ENCODE results near the gene SP9.
A peak's percentile ranks its signal among the peaks of the same experiment; 100 is the strongest.

The SP9 gene

GRCh38 chr2:174334781-174335251 is at the start of gene SP9:
SP9 (plus strand) TSS chr2:174334954; CDS start chr2:174335093, 139 bp downstream.
- H3K4me3 ChIP-seq (ENCODE audit: low read length), result no peak within 1 kb of the TSS
- peak; percentile 54 for DNase-seq (ENCODE audit: low read depth)
- TF ChIP-seq, protein P1, sequence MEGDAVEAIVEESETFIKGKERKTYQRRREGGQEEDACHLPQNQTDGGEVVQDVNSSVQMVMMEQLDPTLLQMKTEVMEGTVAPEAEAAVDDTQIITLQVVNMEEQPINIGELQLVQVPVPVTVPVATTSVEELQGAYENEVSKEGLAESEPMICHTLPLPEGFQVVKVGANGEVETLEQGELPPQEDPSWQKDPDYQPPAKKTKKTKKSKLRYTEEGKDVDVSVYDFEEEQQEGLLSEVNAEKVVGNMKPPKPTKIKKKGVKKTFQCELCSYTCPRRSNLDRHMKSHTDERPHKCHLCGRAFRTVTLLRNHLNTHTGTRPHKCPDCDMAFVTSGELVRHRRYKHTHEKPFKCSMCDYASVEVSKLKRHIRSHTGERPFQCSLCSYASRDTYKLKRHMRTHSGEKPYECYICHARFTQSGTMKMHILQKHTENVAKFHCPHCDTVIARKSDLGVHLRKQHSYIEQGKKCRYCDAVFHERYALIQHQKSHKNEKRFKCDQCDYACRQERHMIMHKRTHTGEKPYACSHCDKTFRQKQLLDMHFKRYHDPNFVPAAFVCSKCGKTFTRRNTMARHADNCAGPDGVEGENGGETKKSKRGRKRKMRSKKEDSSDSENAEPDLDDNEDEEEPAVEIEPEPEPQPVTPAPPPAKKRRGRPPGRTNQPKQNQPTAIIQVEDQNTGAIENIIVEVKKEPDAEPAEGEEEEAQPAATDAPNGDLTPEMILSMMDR (IDR thresholded peaks at IDR 0.05; ENCODE audit: insufficient read depth, low read depth, low read length, missing control alignments), result peak; percentile 7

- no peak for DNase-seq (ENCODE audit: low read depth)
- no peak overlapping the region for H3K4me3 ChIP-seq (ENCODE audit: low read length)
- TF ChIP-seq, protein P1 (IDR thresholded peaks at IDR 0.05; ENCODE audit: insufficient read depth, low read depth, low read length, missing control alignments), result no peak
These were observed 48.6 kb upstream of the SP9 start for GRCh38 chr2:174286172-174286571.

DNA sequence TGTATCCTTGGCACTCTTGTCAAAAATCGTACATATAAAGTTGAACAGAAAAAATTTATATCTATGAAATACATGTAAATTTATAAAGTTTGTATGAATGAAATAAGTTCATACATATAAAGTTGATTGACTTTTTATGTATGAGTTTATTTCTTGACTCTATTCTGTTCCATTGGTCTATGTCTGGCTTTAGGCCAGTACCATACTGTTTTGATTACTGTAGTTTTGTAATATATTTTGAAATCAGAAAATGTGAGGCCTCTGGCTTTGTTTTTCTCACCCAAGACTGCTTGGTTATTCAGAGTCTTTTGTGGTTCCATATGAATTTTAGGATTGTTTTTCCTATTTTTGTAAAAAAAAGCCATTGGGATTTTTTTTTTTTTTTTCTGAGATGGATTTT is 41.8 kb upstream of the SP9 start:
- no peak overlapping the region for H3K4me3 ChIP-seq (ENCODE audit: low read length)
- DNase-seq (ENCODE audit: low read depth), result no peak
- TF ChIP-seq, protein P1 (IDR thresholded peaks at IDR 0.05; ENCODE audit: insufficient read depth, low read depth, low read length, missing control alignments), result no peak

- no peak overlapping the region for H3K4me3 ChIP-seq (ENCODE audit: low read length)
- TF ChIP-seq, protein P1 (IDR thresholded peaks at IDR 0.05; ENCODE audit: insufficient read depth, low read depth, low read length, missing control alignments), result no peak
- DNase-seq (ENCODE audit: low read depth), result no peak
These were observed 34.6 kb upstream of the SP9 start for GRCh38 chr2:174300114-174300513.

DNA sequence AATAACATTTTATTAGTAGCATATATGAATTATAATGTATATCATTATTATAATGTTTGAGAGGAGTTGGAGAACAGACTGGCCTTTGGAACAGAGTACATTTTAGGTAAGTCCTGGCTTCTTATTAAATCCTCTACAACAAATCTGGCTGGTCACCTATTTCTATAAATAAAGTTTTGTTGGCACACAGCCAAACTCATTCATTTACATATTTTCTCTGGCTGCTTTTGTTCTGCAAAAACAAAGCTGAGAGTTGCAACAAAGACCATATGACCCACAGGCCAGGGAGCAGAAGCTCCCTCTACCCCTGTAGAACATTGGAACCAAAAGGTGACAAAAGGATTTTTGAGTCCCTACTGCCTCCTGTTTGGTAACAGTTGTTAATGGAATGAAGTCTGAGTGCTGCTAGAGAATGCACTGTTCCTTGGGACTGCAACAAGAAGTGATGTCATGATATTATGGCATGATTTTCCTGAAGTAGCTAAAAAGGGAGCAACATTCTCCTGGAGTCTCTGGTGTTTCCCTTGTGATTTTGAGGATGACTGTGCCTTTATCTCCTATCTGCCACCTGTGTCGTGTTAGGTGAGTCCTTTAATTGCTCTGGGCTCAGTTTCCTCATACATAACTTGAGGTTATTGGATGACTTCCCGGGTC is 22.0 kb upstream of the SP9 start:
- no peak overlapping the region for H3K4me3 ChIP-seq (ENCODE audit: low read length)
- TF ChIP-seq, protein P1 (IDR thresholded peaks at IDR 0.05; ENCODE audit: insufficient read depth, low read depth, low read length, missing control alignments), result no peak
- DNase-seq (ENCODE audit: low read depth), result no peak

GRCh38 chr2:174322149-174322548 is 12.6 kb upstream of the SP9 start:
- no peak for DNase-seq (ENCODE audit: low read depth)

More at GRCh38 chr2:174322149-174322548, 12.6 kb upstream of the SP9 start:
- TF ChIP-seq, protein P1 (IDR thresholded peaks at IDR 0.05; ENCODE audit: insufficient read depth, low read depth, low read length, missing control alignments), result no peak
- H3K4me3 ChIP-seq (ENCODE audit: low read length), result no peak overlapping the region

Measured in epithelial cell of esophagus (primary cell).